SHP77 treated with DMSO at 0.1 percent for 48 hours (cell line): Measurements from ENCODE around the gene ACE.

Experiments
- DNase-seq: peaks from one replicate; lab custom pipeline; 2025; lab: John Stamatoyannopoulos, UW

Gene ACE

GRCh38 chr17:63491413-63491812 lies 14.6 kb downstream of the ACE start:
- no peak for DNase-seq

- no peak for DNase-seq
Observed at GRCh38 chr17:63491977-63492618, 15.2 kb downstream of the ACE start.

GRCh38 chr17:63492940-63493339 lies 16.1 kb downstream of the ACE start:
- no peak for DNase-seq

GRCh38 chr17:63493411-63493810 lies 16.6 kb downstream of the ACE start:
- DNase-seq = no peak

GRCh38 chr17:63494300-63494928 lies 17.6 kb downstream of the ACE start:
- DNase-seq = no peak

DNA sequence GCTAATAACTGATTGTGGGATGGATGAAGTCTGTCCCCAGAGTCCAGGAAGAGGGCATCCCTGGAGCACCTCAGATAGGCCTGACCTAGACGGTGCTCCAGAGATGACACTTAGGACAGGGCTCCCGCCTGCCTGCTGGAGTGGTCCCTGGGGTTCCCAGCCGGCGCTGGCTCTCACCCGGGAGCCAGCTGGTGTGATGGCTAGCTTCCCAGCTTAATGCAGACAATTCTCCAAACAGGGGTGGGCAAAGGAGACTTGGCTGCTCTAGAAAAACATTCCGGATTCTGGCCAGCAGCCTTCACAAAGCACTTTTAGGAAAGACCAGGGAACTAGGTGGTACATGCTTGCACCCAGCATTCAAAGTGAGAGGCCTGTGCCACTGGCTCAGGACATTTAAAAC lies 18.6 kb downstream of the ACE start:
- no peak for DNase-seq

DNA sequence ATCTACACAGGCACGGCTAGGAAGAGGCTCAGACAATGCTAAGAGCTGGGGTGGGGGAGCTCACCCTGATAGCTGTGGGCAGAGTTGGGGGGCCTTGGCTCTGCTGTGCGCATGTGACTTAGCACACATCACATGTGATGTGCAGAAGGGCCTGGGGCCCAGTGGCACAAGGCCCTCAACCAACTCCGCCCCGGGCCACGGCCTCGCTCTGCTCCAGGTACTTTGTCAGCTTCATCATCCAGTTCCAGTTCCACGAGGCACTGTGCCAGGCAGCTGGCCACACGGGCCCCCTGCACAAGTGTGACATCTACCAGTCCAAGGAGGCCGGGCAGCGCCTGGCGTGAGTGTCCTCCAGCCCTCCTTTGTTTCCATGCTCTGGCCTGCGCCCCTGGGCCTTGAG lies 19.3 kb downstream of the ACE start:
- no peak for DNase-seq

DNA sequence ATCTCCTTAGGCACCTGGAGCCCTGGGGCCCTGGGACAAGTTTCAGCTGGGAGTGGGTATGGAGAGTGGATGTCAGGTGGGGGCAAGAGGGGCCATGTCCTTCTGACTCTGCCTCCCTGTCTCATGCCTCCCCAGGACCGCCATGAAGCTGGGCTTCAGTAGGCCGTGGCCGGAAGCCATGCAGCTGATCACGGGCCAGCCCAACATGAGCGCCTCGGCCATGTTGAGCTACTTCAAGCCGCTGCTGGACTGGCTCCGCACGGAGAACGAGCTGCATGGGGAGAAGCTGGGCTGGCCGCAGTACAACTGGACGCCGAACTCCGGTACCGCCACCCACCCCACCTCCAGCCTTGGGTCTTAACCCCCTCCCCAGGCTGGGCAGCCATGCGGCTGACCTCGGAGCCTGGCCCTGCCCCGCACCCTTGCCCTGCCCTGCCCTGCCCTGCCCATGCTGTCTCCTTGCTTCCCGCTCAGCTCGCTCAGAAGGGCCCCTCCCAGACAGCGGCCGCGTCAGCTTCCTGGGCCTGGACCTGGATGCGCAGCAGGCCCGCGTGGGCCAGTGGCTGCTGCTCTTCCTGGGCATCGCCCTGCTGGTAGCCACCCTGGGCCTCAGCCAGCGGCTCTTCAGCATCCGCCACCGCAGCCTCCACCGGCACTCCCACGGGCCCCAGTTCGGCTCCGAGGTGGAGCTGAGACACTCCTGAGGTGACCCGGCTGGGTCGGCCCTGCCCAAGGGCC lies 20.0 kb downstream of the ACE start:
- no peak for DNase-seq

DNA sequence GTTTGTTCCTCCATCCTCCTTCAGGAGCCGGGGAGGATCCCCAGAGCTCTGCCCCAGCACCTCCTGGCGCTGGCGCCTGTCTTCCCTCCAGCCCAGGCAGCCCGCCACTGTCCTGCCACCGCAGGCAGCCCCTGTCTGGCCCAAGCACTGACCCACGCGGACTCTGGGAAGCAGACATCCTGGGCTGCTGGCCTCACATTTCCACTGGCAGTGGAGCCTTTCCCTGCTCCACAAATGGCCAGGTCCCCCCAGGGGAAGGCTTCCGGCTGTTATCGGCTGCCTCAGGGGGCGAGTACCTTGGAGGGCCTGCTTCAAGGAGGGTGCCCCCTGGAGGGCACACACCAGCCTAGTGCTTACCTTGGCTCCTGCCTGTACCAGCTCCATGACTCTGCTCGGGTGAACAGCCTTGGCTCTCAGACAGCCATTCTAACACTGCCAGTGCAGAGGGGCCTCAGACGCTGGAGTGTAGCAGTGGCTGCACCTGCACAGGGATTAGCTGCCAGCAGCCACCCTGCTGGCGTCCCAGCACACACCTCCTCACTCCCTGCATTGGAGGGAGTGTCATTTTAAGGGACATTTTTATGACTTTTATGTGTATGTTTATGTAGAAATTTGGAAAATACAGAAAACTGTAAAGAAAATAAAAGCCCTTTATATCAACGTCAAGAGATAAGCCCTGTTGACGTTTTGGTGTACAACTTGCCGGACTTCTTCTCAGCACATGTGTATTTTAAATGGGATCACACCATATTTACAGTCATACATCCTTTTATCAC lies 21.0 kb downstream of the ACE start:
- peak; percentile 15 for DNase-seq

- no peak for DNase-seq
Observed at GRCh38 chr17:63498626-63499195, 21.9 kb downstream of the ACE start.

DNA sequence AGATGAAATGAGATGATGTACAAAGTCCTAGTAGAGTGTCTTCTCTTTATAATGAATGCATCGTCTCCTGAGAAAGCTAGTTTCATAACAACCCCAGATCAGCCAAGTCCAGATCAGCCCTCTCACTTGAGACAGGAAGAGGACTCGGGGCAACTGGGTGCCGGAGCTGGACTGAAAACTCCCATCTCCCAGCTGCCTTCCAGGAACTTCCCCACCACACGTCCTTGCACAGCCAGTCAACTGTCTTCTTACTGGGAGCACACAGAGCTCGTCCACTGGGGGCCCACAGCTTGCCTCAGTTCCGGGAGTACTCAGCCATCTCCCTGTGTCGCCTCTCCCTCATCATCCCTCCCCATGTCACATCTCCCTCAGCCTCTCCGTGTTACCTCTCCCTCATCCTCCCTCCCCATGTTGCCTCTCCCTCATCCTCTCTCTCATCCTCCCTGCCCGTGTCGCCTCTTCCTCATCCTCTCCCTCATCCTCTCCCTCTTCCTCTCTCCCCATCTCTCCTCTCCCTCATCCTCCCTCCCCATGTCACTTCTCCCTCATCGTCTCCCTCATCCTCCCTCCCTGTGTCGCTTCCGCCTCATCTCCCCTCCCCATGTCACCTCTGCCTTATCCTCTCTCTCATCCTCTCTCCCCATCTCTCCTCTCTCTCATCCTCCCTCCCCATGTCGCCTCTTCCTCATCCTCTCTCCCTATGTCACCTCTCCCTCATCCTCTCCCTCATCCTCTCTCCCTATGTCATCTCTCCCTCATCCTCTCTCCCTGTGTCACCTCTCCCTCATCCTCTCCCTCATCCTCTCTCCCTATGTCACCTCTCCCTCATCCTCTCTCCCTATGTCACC lies 23.9 kb downstream of the ACE start:
- DNase-seq = no peak

GRCh38 chr17:63503341-63503705 lies 26.5 kb downstream of the ACE start:
- no peak for DNase-seq

DNA sequence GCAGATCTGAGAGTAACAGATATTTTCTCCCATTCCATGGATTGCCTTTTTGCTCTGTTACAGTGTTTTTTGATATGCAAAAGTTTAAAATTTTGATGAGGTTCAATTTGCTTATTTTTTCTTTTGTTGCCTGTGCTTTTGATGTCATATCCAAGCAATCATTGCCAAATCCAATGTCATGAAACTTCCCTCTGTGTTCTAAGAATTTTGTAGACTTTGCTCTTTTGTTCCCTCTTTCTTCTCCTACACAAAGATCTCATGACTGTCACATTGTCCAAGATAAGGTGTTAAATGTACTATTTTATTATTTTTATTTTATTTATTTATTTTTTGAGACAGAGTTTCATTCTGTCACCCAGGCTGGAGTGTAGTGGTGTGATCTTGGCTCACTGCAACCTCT lies 27.4 kb downstream of the ACE start:
- DNase-seq = no peak

DNA sequence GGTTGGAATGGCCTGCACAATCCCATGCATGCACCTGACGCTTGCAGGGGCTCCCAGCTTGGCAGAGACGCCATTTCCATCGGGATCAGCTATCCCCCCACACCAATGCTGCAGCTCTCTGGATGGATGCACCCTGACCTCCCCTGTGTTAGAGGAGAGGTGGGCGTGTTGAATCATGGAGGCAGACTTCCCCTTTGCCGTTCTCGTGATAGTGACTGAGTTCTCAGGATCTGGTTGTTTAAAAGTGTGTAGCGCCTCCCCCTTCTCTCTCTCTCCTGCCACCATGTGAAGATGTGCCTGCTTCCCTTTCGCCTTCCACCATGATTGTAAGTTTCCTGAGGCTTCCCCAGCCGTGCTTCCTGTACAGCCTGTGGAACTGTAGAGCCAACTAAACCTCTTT lies 28.5 kb downstream of the ACE start:
- no peak for DNase-seq

- DNase-seq = no peak
Observed at GRCh38 chr17:63506627-63507026, 29.8 kb downstream of the ACE start.

GRCh38 chr17:63511331-63511730 lies 34.5 kb downstream of the ACE start:
- no peak for DNase-seq

DNA sequence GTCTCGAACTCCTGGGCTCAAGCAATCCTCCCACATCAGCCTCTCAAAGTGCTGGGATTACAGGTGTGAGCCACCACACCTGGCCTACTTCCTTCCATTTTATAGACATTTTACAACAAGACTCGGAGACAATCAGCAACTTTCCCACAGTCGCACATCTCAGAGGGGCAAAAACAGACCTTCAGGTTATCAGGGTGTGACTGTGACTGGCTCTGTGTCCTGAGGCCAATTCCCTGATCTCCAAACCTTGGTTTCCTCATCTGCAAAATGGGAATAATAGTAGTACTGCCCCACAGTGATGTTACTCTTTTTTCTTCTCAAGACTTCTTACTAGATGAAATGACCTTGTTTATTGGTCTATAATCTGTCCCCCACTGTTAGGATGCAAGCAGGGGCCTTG lies 35.5 kb downstream of the ACE start:
- DNase-seq = no peak

DNA sequence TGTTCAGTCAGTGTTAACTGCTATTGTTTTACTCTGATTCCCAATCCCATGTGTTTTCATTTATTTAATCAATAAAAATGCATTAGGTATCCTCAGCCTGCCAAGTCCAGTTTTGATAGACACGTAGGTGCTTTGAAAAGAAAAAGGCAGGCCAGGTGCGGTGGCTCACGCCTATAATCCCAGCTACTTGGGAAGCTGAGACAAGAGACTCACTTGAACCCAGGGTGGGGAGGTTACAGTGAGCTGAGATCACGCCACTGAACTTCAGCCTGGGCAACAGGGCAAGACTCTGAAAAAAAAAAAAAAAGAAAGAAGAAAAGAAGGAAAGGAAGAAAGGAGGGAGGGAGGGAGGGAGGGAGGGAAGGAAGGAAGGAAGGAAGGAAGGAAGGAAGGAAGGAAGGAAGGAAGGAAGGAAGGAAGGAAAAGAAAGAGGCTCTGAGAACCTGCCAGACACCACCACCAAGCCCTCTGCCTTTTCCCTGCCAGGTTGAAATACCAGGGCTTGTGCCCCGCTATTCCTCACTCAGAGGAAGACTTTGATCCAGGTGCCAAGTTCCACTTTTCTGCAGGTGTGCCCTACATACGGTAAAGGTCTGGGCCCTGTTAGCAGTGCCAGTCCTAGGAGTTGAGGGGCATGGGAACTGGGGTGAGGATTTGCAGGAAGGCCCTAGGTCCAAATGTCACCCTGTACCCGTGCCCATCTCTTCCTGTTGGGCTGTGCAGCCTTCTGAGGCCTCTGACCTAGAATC lies 36.2 kb downstream of the ACE start:
- no peak for DNase-seq

GRCh38 chr17:63514477-63514876 lies 37.6 kb downstream of the ACE start:
- no peak for DNase-seq

DNA sequence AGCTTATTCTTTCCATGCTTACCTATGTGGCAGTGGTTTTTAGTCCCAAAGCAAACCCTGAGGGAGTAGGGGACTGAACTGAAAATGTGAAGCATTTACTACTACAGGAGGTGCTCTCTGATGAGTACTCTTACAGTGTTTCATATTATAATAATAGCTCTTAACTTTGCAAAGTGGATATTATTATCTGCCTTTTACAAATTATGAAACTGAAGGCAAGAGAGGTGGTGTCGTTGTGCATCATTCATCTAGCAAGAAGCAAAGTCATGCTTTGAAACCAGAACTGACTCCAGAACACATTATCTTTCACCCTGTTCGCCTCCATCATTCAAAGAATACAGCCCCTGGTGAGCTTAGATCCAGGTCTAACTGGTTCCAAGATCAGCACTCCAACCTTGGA lies 38.1 kb downstream of the ACE start:
- DNase-seq = no peak

- DNase-seq = no peak
Observed at GRCh38 chr17:63515426-63515825, 38.6 kb downstream of the ACE start.
